HG02870 (cell line): ENCODE data around the gene TAF8.
"Not testable (repeated sequence)": the region's sequence is repeated elsewhere in the genome, so short reads cannot be mapped to it uniquely, and the experiment has no call there.

Experiments
- ATAC-seq: cut with Tn5 transposase; IDR thresholded peaks from one replicate; pipeline ENCODE4 v1.9.1; 2021; ENCODE audit warnings: mild to moderate bottlenecking, moderate library complexity; ENCODE audit not compliant: unreplicated experiment

Gene TAF8

GRCh38 chr6:42028234-42029061 lies 21.9 kb upstream of the TAF8 start:
- no peak for ATAC-seq

GRCh38 chr6:42029062-42029685 lies 21.1 kb upstream of the TAF8 start:
- no peak for ATAC-seq

GRCh38 chr6:42029881-42030280 lies 20.4 kb upstream of the TAF8 start:
- no peak for ATAC-seq

- ATAC-seq = no peak
These were observed 19.5 kb upstream of the TAF8 start for GRCh38 chr6:42030585-42031506.

GRCh38 chr6:42032366-42032765 lies 18.0 kb upstream of the TAF8 start:
- no peak for ATAC-seq

- not testable (repeated sequence) for ATAC-seq
These were observed 12.7 kb upstream of the TAF8 start for GRCh38 chr6:42037669-42038068.

GRCh38 chr6:42038163-42038562 lies 12.2 kb upstream of the TAF8 start:
- ATAC-seq = no peak

- no peak for ATAC-seq
These were observed 11.4 kb upstream of the TAF8 start for GRCh38 chr6:42038811-42039408.

GRCh38 chr6:42040856-42041480 lies 9.4 kb upstream of the TAF8 start:
- ATAC-seq = no peak

- ATAC-seq = no peak
These were observed 8.8 kb upstream of the TAF8 start for GRCh38 chr6:42041481-42042053.

GRCh38 chr6:42042108-42042507 lies 8.2 kb upstream of the TAF8 start:
- no peak for ATAC-seq

GRCh38 chr6:42043787-42044475 lies 6.4 kb upstream of the TAF8 start:
- no peak for ATAC-seq

- no peak for ATAC-seq
These were observed 4.5 kb upstream of the TAF8 start for GRCh38 chr6:42045538-42046460.

- ATAC-seq = no peak
These were observed 3.7 kb upstream of the TAF8 start for GRCh38 chr6:42046464-42047212.

- no peak for ATAC-seq
These were observed 3.1 kb upstream of the TAF8 start for GRCh38 chr6:42047213-42047590.

GRCh38 chr6:42047790-42048405 lies 2.4 kb upstream of the TAF8 start:
- ATAC-seq = no peak

GRCh38 chr6:42049116-42049809 lies 1.1 kb upstream of the TAF8 start:
- ATAC-seq = no peak
